Activated T-cell treated with anti-CD3 and anti-CD28 coated beads, Interleukin-2, amount 50 U/mL, for 4 hours (primary cell): ENCODE measurements around the gene FARSA. TPM values are rescaled to one million over a fixed set of nuclear protein-coding genes. Genes with fewer than 3 reads are reported as not detected.
"Not testable (repeated sequence)": the region's sequence is repeated elsewhere in the genome, so short reads cannot be mapped to it uniquely, and the experiment has no call there.

Experiments
- ATAC-seq, 2 donors: fragments of 200-7000 bp; cut with Tn5 transposase; one replicate each; pipeline ENCODE4 v1.10.0; 2021
- DNase-seq: peaks from one replicate; pipeline ENCODE4 v3.0.0-alpha.2; 2020
- H3K27me3 Mint-ChIP-seq: one replicate; pipeline ENCODE4 v1.8.0; 2021; ENCODE audit warnings: low read depth, mixed read lengths
- H3K36me3 Mint-ChIP-seq: one replicate; pipeline ENCODE4 v1.8.0; 2022; ENCODE audit warnings: mixed read lengths; ENCODE audit not compliant: insufficient read depth
- H3K4me1 Mint-ChIP-seq: one replicate; pipeline ENCODE4 v1.8.0; 2021; ENCODE audit warnings: low read depth, mixed read lengths
- H3K4me3 Mint-ChIP-seq: one replicate; pipeline ENCODE4 v1.8.0; 2021; ENCODE audit warnings: mild to moderate bottlenecking, moderate library complexity, mixed read lengths
- H3K9me3 Mint-ChIP-seq: one replicate; pipeline ENCODE4 v1.8.0; 2021; ENCODE audit warnings: mixed read lengths
- total RNA-seq, 3 donors: library from RNA; stranded (reverse); gene quantifications; one replicate each; pipeline ENCODE4 v1.2.1, GENCODE V29; 2021

FARSA gene
- total RNA-seq, 3 donors from 2014 or later, result 345 to 368 (median 368) TPM

- Mint-ChIP-seq H3K4me1 (peaks cover 23% of the 10 kb centered on the region), H3K9me3 (no peaks in the 10 kb centered on the region), H3K27me3 (peaks cover 2% of the 10 kb centered on the region), H3K4me3 (no peak overlapping the region), H3K36me3 (peaks cover 6% of the 10 kb centered on the region)
- DNase-seq (no peak), ATAC-seq (no peak)
Observed at GRCh38 chr19:12959481-12959880, 26.0 kb upstream of the FARSA start.

- Mint-ChIP-seq H3K4me3 (peak overlapping the region; percentile 86), H3K4me1 (peaks cover 32% of the 10 kb centered on the region), H3K36me3 (peaks cover 17% of the 10 kb centered on the region)
- not testable (repeated sequence) for H3K27me3 Mint-ChIP-seq, DNase-seq, H3K9me3 Mint-ChIP-seq
- ATAC-seq, result peak; percentile 1 to 6
Observed at GRCh38 chr19:12957389-12957952, 24.0 kb upstream of the FARSA start.

- peaks cover 2% of the 10 kb centered on the region for H3K27me3 Mint-ChIP-seq
- no peaks in the 10 kb centered on the region for H3K9me3 Mint-ChIP-seq
- H3K4me1 Mint-ChIP-seq, result peaks cover 32% of the 10 kb centered on the region
- DNase-seq (peak; percentile 79), ATAC-seq (peak; percentile 96 to 97)
- H3K36me3 Mint-ChIP-seq, result peaks cover 20% of the 10 kb centered on the region
- peak within 1 kb of the TSS; percentile 91 for H3K4me3 Mint-ChIP-seq
Observed at GRCh38 chr19:12956446-12957388, 23.2 kb upstream of the FARSA start, which contains the start of gene GADD45GIP1. Gene GADD45GIP1 (minus strand): TSS chr19:12957223. CDS start chr19:12957212, 11 bp downstream.

DNA sequence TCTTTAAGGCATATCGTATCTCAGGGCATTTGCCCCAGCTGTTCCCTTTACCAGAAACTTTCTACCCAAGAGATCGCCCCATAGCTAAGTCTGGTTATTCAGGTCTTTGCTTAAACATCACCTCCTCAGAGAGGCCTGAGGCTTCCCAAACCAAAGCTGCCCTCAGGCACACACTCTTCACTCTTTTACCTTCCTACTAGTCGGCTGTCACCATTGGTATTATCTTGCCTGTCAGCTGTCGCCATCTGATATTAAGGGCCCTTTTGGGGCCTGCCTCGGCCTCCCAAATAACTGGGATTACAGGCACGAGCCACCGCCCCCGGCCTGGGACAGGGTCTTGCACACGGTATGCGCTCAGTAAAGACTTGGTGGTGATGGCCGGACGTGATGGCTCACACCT is 22.5 kb upstream of the FARSA start:
- Mint-ChIP-seq H3K27me3 (peaks cover 2% of the 10 kb centered on the region), H3K4me1 (peaks cover 32% of the 10 kb centered on the region), H3K4me3 (peak overlapping the region; percentile 91), H3K9me3 (no peaks in the 10 kb centered on the region), H3K36me3 (peaks cover 26% of the 10 kb centered on the region)
- DNase-seq (no peak), ATAC-seq (no peak)

DNA sequence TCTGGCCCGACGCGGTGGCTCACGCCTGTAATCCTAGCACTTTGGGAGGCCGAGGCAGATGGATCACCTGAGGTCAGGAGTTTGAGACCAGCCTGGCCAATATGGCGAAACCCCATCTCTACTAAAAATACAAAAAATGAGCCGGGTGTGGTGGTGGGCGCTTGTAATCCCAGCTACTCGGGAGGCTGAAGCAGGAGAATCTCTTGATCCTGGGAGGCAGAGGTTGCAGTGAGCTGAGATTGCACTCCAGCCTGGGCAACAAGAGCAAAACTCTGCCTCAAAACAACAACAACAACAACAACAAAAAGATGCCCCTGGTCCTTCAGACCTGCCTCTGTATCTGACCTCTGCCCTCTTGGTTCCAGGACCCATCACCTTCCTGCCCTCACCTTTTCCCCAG is 22.1 kb upstream of the FARSA start:
- not testable (repeated sequence) for ATAC-seq, H3K27me3 Mint-ChIP-seq, H3K9me3 Mint-ChIP-seq, DNase-seq
- Mint-ChIP-seq H3K4me3 (peak overlapping the region; percentile 91), H3K36me3 (peaks cover 26% of the 10 kb centered on the region), H3K4me1 (peaks cover 32% of the 10 kb centered on the region)

GRCh38 chr19:12954612-12954962 is 21.1 kb upstream of the FARSA start:
- Mint-ChIP-seq H3K4me3 (peak overlapping the region; percentile 54), H3K36me3 (peaks cover 33% of the 10 kb centered on the region), H3K9me3 (no peaks in the 10 kb centered on the region), H3K27me3 (no peaks in the 10 kb centered on the region), H3K4me1 (peaks cover 32% of the 10 kb centered on the region)
- ATAC-seq (no peak), DNase-seq (no peak)

DNA sequence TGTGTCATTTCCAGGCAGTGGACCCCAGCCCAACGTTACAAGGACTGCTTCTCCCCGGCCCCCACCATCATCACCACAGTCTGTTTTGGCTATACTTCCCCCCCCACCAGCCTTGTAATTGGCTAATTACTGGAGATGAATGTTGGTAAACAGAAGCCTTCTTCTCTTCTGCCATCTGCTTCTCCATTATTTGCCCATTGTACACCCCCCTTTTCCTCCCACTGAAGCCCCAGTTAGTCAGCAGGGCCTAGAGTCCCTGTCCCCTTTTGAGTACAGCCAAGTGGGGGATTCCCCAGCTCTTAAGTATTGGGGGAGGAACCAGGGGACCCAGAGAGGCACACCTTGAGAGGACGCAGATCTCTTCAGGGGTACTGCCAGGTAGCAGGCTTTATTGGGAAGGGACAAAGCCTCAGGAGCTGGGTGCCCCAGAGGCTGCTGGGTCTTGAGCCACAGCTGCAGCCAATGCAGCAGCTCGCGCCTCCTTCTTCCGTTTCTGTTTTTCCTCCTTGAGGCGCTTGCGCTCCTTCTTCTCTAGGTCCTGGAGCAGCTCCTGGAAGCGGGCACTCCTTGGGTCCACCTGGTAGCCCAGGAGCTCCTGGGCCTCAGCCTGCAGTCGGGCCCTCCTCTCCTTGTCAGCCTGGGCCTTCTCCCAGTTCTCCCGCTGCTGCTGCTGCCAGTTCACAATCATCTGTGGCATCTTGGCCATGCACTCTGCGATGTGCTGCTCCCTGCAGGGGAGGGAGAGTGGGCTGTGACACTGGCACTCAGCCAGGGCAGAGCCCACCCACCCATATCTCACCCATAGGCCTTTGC is 20.5 kb upstream of the FARSA start:
- peaks cover 32% of the 10 kb centered on the region for H3K4me1 Mint-ChIP-seq
- H3K36me3 Mint-ChIP-seq, result peaks cover 34% of the 10 kb centered on the region
- H3K4me3 Mint-ChIP-seq, result peak overlapping the region; percentile 54
- no peak for DNase-seq
- H3K9me3 Mint-ChIP-seq, result no peaks in the 10 kb centered on the region
- ATAC-seq, result peak; percentile 19 to 20
- H3K27me3 Mint-ChIP-seq, result no peaks in the 10 kb centered on the region

DNA sequence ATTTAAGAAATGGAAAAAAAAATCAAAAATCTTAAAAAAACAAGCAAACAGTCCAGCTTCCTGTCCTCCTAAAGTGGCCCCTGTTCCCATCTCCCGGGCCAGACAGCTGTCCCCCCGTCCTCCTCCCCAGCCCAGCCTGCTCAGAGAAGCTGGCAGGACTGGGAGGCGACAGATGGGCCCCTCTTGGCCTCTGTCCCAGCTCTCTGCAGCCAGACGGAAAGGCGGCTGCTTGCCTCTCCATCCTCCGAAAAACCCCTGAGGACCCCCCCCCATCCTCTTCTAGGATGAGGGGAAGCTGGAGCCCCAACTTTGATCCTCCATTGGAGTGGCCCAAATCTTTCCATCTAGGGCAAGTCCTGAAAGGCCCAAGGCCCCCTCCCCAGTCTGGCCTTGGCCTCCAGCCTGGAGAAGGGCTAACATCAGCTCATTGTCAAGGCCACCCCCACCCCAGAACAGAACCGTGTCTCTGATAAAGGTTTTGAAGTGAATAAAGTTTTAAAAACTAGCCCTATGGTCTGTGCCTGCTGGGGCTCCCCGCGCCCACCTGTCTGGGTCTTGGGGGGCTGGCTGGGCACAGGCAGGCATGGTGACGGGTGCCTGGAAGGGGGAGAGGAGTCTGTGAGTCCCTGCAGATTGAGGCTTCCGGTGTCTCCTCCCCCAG is 19.8 kb upstream of the FARSA start:
- no peak for ATAC-seq
- peaks cover 36% of the 10 kb centered on the region for H3K36me3 Mint-ChIP-seq
- H3K4me3 Mint-ChIP-seq, result no peak overlapping the region
- no peak for DNase-seq
- H3K27me3 Mint-ChIP-seq, result no peaks in the 10 kb centered on the region
- peaks cover 32% of the 10 kb centered on the region for H3K4me1 Mint-ChIP-seq
- H3K9me3 Mint-ChIP-seq, result no peaks in the 10 kb centered on the region

DNA sequence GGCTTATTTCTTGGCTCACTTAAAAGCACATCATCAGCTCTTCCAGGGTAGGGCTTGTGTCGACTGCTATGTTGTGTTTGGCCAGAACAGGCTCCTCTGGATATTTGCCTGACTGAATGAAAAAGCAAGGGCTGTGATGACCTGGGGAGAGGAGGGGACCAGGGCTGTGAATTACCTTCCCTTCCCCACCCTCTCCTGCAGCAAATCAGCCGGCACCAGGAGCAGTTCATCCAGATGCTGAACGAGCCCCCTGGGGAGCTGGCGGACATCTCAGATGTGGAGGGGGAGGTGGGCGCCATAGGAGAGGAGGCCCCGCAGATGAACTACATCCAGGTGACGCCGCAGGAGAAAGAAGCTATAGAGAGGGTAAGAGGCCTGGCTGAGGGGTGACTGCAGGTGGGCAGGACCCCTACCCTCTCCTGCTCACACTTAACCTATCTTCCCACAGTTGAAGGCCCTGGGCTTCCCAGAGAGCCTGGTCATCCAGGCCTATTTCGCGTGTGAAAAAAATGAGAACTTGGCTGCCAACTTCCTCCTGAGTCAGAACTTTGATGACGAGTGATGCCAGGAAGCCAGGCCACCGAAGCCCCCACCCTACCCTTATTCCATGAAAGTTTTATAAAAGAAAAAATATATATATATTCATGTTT is 19.1 kb upstream of the FARSA start:
- DNase-seq (no peak), ATAC-seq (no peak)
- no peaks in the 10 kb centered on the region for H3K27me3 Mint-ChIP-seq
- H3K4me1 Mint-ChIP-seq, result peaks cover 34% of the 10 kb centered on the region
- H3K4me3 Mint-ChIP-seq, result no peak overlapping the region
- peaks cover 40% of the 10 kb centered on the region for H3K36me3 Mint-ChIP-seq
- H3K9me3 Mint-ChIP-seq, result no peaks in the 10 kb centered on the region

GRCh38 chr19:12952050-12952449 is 18.5 kb upstream of the FARSA start:
- Mint-ChIP-seq H3K4me1 (peaks cover 33% of the 10 kb centered on the region), H3K36me3 (peaks cover 43% of the 10 kb centered on the region)
- not testable (repeated sequence) for H3K4me3 Mint-ChIP-seq, H3K9me3 Mint-ChIP-seq, H3K27me3 Mint-ChIP-seq, ATAC-seq, DNase-seq

DNA sequence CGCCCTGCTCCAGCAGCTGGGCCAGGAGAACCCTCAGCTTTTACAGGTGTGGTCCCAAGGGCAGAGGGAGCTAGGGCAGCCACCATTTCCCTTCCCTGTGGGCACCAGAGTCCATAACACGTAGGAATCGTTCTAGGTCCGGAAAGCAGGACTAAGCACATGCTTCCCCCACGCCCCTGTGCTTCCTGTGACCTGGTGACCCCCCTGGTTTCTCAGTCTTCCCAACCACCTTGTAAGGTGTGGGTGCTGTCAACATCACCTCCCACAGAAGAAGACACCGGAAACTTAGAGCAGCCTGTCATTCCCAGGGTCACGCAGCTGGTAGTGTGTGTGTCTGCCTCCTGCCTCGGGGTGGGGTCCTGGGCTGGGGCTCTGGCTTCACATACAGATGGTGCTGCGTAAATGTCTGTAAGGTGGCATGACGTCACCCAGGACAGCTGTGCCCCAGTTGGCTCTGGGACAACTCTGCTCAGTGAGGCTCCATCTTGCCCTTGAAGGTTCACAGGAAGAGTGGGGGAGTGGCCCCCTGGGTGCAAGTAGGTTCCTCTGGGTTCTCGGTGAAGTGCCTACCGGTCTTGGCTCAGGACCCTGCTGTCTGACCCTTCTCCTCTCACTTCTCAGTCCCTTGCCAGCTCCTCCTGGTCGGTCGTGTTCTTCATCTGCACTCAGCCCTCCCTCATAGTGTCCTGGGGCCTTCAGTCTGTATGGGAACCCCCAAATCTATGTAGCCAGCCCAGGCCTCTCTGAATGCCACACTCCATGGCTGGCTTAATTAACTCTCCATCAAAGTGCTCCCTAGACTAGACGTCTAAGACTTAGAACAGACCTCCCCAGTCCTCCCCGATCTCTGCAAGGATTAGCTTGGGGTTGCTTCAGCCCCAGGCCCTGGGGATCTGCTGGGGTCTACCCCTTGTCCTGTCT is 16.1 kb upstream of the FARSA start:
- DNase-seq (no peak), ATAC-seq (no peak)
- peaks cover 28% of the 10 kb centered on the region for H3K4me1 Mint-ChIP-seq
- H3K36me3 Mint-ChIP-seq, result peaks cover 46% of the 10 kb centered on the region
- no peaks in the 10 kb centered on the region for H3K9me3 Mint-ChIP-seq
- H3K27me3 Mint-ChIP-seq, result no peaks in the 10 kb centered on the region
- H3K4me3 Mint-ChIP-seq, result no peak overlapping the region

GRCh38 chr19:12948612-12949362 is 15.3 kb upstream of the FARSA start:
- H3K27me3 Mint-ChIP-seq, result no peaks in the 10 kb centered on the region
- H3K36me3 Mint-ChIP-seq, result peaks cover 43% of the 10 kb centered on the region
- DNase-seq (no peak), ATAC-seq (no peak)
- peaks cover 25% of the 10 kb centered on the region for H3K4me1 Mint-ChIP-seq
- H3K9me3 Mint-ChIP-seq, result no peaks in the 10 kb centered on the region
- no peak overlapping the region for H3K4me3 Mint-ChIP-seq
